ENCODE measurements around the gene PCGF3.
A peak's percentile ranks its signal among the peaks of the same experiment; 100 is the strongest.
"Not testable (repeated sequence)": the region's sequence is repeated elsewhere in the genome, so short reads cannot be mapped to it uniquely, and the experiment has no call there.

The PCGF3 gene

DNA sequence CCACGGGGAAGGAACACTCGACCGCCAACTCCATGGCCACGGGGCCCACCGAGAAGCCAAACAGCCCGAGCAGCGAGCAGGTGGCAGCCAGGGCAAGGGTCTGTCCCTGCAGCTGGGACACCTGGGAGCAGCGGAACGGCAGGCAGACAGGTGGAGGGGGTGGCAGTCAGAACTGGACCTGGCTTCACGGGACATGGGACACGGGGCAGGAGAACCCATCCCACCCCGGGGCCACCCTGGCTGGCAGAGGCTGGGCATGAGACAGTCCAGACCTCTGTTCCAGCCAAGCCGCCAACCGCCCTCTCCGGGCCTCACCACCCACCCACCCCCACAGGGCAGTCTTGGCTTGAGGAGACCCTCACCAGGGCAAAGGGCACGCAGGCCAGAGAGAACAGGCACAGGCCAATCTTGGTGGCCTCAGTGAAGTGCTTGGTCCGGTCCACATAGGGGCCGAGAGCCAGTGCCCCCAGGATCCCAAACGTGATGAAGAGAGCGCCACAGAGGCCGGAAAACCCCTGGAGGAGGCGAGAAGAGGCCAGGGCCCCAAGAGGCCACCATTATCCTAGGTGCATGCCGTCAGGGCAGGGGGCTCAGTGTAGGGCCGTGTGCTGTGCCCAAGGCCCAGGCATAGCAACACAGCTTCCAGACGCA, 22.3 kb upstream of the PCGF3 start:
- no peak for DNase-seq (ENCODE audit: low spot score)

- peak; percentile 86 for DNase-seq (ENCODE audit: low spot score)
These were observed 21.5 kb upstream of the PCGF3 start for GRCh38 chr4:683982-684622.

- DNase-seq (ENCODE audit: low spot score) = no peak
These were observed 20.9 kb upstream of the PCGF3 start for GRCh38 chr4:684623-685327.

DNA sequence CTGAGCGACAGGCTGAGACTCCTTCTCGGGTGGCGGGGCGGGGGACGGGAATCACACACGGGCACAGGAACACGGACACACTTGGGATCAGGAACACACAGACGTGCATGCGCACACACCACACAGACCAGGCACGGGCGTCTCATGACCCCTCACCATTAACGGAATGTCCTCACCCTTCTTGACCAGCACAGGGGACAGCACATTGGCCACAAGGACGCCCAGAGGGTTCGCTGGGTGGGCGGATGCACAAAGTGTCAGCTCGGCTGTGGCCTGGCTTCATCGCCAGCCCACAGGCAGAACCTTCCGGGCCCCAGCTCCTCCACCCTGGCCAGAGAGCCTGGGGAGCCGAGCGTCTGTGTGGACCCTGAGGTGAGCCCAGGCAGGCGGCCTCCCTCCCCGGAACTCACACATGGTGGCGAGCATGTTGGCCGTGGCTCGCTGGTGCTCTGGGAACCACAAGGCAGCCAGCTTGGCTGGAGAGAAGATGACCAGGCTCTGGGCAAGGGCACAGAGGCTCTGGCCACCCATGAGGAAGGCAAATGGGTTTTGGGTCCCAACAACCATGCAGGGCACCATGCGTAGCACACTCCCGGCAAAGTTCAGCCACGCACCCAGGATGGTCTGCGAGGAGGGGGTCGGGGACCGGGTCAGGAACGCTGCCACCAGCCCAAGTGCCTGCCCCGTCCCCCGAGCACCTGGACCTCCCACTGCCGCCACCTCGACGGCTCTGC, 19.8 kb upstream of the PCGF3 start:
- DNase-seq (ENCODE audit: low spot score) = no peak

DNA sequence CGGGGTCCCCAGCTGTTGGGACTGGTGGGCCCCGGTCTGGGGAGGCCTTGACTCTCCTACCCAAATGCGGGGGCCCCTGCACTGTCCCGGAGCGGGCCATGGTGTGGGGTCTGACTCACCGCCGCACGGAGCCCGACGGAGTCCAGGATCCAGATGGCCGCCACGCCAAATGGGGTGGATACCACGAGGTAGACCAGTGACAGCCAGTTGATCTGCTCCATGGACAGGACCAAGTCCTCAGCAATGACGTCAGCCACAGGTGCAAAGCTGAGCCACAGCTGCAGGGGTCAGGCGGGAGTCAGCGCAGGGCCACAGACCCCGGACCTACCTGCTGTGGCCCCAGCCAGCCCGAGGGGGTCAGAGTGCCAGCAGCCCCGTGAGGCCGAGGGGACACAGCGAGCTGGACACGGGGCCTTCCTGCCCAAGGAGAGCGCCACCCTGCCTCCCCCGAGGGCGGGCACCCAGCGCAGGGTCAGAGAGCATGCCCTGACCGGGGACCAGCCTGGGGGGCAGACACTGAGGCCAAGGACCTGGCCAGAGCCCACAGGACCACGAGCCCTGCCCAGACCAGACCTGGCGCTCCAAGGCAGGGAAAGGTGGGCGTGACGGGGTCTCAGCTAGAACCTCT, 19.1 kb upstream of the PCGF3 start:
- no peak for DNase-seq (ENCODE audit: low spot score)

DNA sequence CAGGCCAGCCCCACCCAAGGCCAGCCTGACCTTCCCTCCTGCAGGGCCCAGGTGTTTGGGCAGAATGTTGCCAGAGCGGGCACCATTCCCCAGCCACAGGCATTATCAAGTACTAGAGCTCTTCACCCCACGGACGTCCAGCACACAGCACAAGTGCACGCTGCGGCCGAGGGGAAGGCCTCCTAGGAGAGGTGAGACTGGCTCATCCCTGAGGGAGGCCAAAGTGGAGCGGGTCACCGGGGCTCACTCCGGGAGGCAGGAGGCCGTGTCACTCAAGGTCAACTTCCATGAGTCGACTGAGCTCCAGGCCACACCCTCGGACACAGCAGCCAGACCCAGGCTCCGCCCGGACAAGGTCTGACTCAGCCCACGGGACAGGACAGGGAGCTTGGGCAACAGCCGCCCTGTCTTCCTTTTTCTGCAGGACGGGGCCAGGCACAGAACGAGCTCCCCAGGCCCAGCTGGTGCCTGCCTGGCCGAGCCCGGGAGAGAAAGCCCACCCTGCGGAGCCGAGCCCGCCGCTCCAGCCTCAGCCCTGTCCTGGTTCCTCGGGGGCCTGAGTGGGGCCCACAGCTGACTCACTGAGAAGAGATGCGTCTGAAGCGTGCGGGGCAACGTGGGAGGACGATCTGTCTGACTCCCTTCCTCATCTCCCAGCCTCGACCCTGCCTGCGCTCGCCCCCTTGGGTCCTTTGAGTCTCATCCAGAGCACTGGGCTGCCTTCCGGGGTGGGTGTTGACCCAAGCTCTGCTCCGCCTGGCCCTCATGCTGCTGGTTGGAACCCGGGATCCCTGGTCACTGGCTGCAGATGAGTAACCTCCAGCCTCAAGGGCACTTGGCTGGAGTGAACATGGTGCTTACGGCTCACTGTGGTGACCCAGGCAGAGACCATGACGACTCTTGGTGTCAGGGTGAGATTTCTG, 18.3 kb upstream of the PCGF3 start:
- peak; percentile 69 for DNase-seq (ENCODE audit: low spot score)

DNA sequence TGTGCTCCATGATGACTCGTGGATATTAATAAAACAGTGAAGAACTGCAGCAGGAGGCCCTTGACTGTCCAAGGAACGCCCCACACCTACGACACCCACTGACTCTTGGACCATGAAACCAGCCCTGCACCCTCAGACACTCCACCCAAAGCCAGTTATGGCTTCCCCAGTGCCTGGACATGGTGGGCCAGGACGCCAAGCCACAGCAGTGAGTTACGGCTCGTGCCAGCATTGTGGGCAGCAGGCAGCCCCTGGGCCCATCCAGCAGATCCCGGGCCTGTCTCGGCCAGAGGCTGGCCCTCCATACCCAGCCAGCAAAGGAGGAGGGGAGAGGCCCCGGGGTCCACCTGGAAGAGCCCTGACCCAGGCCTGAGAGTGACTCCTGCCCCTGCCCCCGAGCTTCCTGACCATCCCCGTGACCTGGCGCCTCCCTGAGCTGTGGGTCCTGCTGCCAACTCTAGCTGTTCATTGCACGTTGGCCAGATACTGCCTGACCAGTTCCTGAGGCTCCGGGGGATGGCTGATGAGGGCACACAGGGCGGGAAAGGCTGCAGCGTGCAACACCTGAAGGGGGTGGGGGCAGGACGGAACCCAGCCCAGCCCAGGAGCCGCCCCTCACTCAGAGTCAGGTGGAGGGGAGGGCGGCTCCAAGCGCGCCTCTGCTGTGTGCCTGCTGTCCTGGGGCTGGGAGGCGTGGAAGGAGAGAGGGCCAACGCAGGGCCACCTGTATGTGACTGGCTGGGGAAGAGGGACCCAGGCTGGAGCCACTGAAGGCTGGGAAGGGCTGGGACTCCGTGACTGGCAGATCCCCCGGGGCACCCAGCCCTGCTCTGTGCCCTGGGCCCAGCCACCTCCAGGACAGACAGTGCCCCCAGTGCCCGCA, 17.4 kb upstream of the PCGF3 start:
- DNase-seq (ENCODE audit: low spot score) = peak; percentile 65

- DNase-seq (ENCODE audit: low spot score) = peak; percentile 54
These were observed 16.6 kb upstream of the PCGF3 start, which contains the start of gene SLC49A3 for GRCh38 chr4:688854-689681. TSS of gene SLC49A3 (minus strand) at chr4:689151. CDS start at chr4:689127, 24 bp downstream.

- no peak for DNase-seq (ENCODE audit: low spot score)
These were observed 15.9 kb upstream of the PCGF3 start for GRCh38 chr4:689723-690122.

DNA sequence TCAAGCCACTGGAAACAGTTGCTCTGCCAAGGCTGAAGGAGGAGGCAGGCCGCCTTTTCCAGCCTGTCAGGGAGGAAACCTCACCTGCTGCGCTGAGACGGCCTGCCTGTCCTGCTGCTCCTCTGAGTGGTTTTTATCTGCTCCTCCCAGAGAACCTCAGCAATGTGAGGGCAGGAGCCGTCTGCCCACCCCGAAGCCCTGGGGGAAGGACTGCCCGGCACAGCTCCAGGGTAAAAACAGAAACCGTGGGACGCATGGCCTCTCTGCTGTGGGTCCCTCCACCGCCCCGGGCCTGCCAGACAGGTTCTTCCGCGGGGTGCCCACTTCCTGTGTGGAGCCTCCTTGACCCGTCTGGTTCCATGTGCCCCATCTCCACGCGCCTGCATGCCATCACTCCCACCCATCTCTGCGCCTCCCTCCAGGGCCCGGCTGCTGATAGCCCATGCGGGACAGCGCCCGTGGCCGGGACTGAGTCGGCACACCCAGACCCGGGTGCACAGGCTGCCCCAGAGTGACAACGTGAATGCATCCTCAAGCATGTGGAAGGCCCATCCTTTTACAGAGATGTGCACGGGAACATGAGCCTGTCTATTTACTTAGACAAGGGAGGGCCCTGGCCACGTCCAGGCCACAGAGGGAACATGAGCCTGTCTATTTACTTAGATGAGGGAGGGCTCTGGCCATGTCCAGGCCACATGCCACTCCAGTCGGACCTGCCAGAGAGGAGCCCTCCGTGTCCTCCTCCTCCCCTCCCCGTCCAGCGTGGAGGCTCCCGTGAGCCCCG, 12.7 kb upstream of the PCGF3 start:
- DNase-seq (ENCODE audit: low spot score) = no peak

- not testable (repeated sequence) for DNase-seq (ENCODE audit: low spot score)
These were observed 11.2 kb upstream of the PCGF3 start for GRCh38 chr4:694341-694940.

GRCh38 chr4:699816-700580, 5.6 kb upstream of the PCGF3 start:
- DNase-seq (ENCODE audit: low spot score) = no peak

- DNase-seq (ENCODE audit: low spot score) = no peak
These were observed 4.9 kb upstream of the PCGF3 start for GRCh38 chr4:700587-701264.

DNA sequence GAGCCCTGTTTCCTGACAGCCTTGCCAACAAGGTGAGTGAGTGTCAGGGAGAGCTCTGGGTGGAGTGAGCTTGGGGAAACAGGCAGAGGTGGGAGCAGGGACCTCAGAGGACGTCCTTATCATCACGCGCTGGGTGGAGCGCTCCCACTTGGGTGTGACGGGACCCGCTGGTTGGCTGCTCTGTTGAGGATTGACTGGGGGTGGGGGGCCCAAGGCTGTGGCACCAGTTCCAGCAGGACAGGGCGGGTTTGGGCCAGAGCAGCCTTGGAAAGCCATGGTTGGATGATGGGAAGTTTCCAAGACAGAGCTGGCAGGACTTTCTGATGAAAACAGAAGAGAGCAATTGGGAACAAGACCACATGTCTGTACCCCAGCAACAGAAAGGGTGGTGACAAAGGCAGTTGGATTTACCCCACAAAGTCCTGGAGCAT, 3.0 kb upstream of the PCGF3 start:
- no peak for DNase-seq (ENCODE audit: low spot score)

GRCh38 chr4:703336-704197, 2.1 kb upstream of the PCGF3 start:
- no peak for DNase-seq (ENCODE audit: low spot score)
